CD14-positive monocyte (primary cell): ENCODE measurements around the gene URAD. TPM values are rescaled to one million over a fixed set of nuclear protein-coding genes. Genes with fewer than 3 reads are reported as not detected.
"Not testable (repeated sequence)": the region's sequence is repeated elsewhere in the genome, so short reads cannot be mapped to it uniquely, and the experiment has no call there.

Experiments used
- DNase-seq, 3 donors: peaks; one replicate each; pipeline ENCODE4 v3.0.0-alpha.2; 2011 to 2022
- H2AFZ ChIP-seq: 2 replicates; pipeline ENCODE4 v1.6.0; 2012; ENCODE audit warnings: mild to moderate bottlenecking, low read depth, low read length, inconsistent platforms; ENCODE audit not compliant: insufficient read depth, poor library complexity, severe bottlenecking
- H3K27ac ChIP-seq, 2 donors: 1 replicate in 1 of 2; 2 replicates in 1 of 2; pipeline ENCODE4 v1.5.1; 2012 to 2013; ENCODE audit warnings: low read length in 2 of 2, control low read depth in 1 of 2, inconsistent platforms in 1 of 2, low read depth in 1 of 2, mild to moderate bottlenecking in 1 of 2
- H3K27me3 ChIP-seq, 2 donors: one replicate each; pipeline versions ENCODE4 v1.6.0 to v1.6.1; 2011 to 2013; ENCODE audit warnings: low read length in 2 of 2; ENCODE audit not compliant: control insufficient read depth in 2 of 2, insufficient read depth in 2 of 2
- H3K36me3 ChIP-seq, 2 donors: replicated peaks in 1 of 2; 1 replicate in 1 of 2; 2 replicates in 1 of 2; pipeline versions ENCODE4 v1.5.1 to v1.6.1; 2012 to 2013; ENCODE audit warnings: low read length in 2 of 2, control low read depth in 1 of 2, inconsistent platforms in 1 of 2, mild to moderate bottlenecking in 1 of 2; ENCODE audit not compliant: insufficient read depth in 2 of 2, control insufficient read depth in 1 of 2
- H3K4me1 ChIP-seq, 2 donors: 1 replicate in 1 of 2; 2 replicates in 1 of 2; pipeline versions ENCODE4 v1.5.1 to v1.6.1; 2012 to 2013; ENCODE audit warnings: low read length in 2 of 2, control low read depth in 1 of 2, inconsistent platforms in 1 of 2, mild to moderate bottlenecking in 1 of 2, moderate library complexity in 1 of 2; ENCODE audit not compliant: insufficient read depth in 2 of 2, control insufficient read depth in 1 of 2
- H3K4me2 ChIP-seq: replicated peaks from 2 replicates; pipeline ENCODE3; 2012; ENCODE audit warnings: low read length, moderate library complexity, mild to moderate bottlenecking; ENCODE audit not compliant: poor library complexity, severe bottlenecking; ENCODE audit errors: extremely low read depth
- H3K4me3 ChIP-seq, 3 experiments: fragments of 200-600 bp in 1 of 3; sonication (generic) in 1 of 3; replicated peaks in 1 of 3; 1 replicate in 2 of 3; 2 replicates in 1 of 3; pipeline ENCODE4 v1.5.1; 2011 to 2013; ENCODE audit warnings: low read length in 3 of 3, mild to moderate bottlenecking in 3 of 3, control low read depth in 2 of 3, low read depth in 2 of 3, inconsistent platforms in 1 of 3, moderate library complexity in 1 of 3
- H3K79me2 ChIP-seq: 2 replicates; pipeline ENCODE4 v1.6.0; 2012; ENCODE audit warnings: mild to moderate bottlenecking, control low read depth, inconsistent platforms, low read length, moderate library complexity; ENCODE audit not compliant: insufficient read depth
- H3K9ac ChIP-seq: 2 replicates; pipeline ENCODE4 v1.6.0; 2017; ENCODE audit warnings: low read length, mild to moderate bottlenecking; ENCODE audit not compliant: insufficient read depth, poor library complexity, severe bottlenecking
- H3K9me3 ChIP-seq, 2 donors: replicated peaks in 1 of 2; 1 replicate in 1 of 2; 2 replicates in 1 of 2; pipeline versions ENCODE4 v1.5.1 to v1.6.1; 2012 to 2013; ENCODE audit warnings: low read length in 2 of 2, control low read depth in 1 of 2; ENCODE audit not compliant: control insufficient read depth in 1 of 2, insufficient read depth in 1 of 2
- H4K20me1 ChIP-seq: 2 replicates; pipeline ENCODE4 v1.6.0; 2012; ENCODE audit warnings: mild to moderate bottlenecking, low read length, control low read depth, moderate library complexity; ENCODE audit not compliant: insufficient read depth
- H3K27ac Mint-ChIP-seq, 7 donors: one replicate each; pipeline ENCODE4 v1.8.0; 2020; ENCODE audit warnings: mild to moderate bottlenecking in 7 of 7, mixed read lengths in 7 of 7, moderate library complexity in 6 of 7, inconsistent platforms in 2 of 7
- H3K27me3 Mint-ChIP-seq, 3 donors: one replicate each; pipeline ENCODE4 v1.8.0; 2021 to 2022; ENCODE audit warnings: low read depth in 3 of 3, mild to moderate bottlenecking in 3 of 3, mixed read lengths in 3 of 3, moderate library complexity in 3 of 3, inconsistent platforms in 1 of 3
- H3K36me3 Mint-ChIP-seq, 2 donors: one replicate each; pipeline ENCODE4 v1.8.0; 2020; ENCODE audit warnings: mixed read lengths in 2 of 2, inconsistent platforms in 1 of 2, mild to moderate bottlenecking in 1 of 2
- H3K4me1 Mint-ChIP-seq: one replicate; pipeline ENCODE4 v1.8.0; 2020; ENCODE audit warnings: mild to moderate bottlenecking, mixed read lengths
- H3K4me3 Mint-ChIP-seq, 2 donors: one replicate each; pipeline ENCODE4 v1.8.0; 2020; ENCODE audit warnings: mild to moderate bottlenecking in 2 of 2, mixed read lengths in 2 of 2, moderate library complexity in 1 of 2
- H3K9me3 Mint-ChIP-seq, 7 donors: one replicate each; pipeline ENCODE4 v1.8.0; 2020 to 2022; ENCODE audit warnings: mixed read lengths in 7 of 7, mild to moderate bottlenecking in 6 of 7, moderate library complexity in 6 of 7, inconsistent platforms in 2 of 7
- WGBS: methylation state at CpG from one replicate; pipeline ENCODE4 v1.1.5; 2013; ENCODE audit warnings: missing lambda C conversion rate; ENCODE audit not compliant: insufficient coverage; 5-methylcytosine and 5-hydroxymethylcytosine counted together
- intact Hi-C, 2 donors: fragments of 100-400 bp; cut with micrococcal nuclease; formaldehyde crosslinking; loops; one replicate each; pipeline versions ENCODE4 v1.15.0 to v1.15.1; 2023
- polyA plus RNA-seq, 3 donors: library from polyadenylated mRNA; depleted of rRNA in 1 of 3; unstranded in 2 of 3; stranded (reverse) in 1 of 3; fragments of 300-500 nt in 2 of 3; fragments of >200 nt in 1 of 3; fragmentation: Illumina TruSeq in 2 of 3; gene quantifications; 1 replicate in 2 of 3; 2 replicates in 1 of 3; pipeline ENCODE4 v1.2.3, GENCODE V29; 2012 to 2021
- TF ChIP-seq, protein P1 (sequence below): fragments of 200-600 bp; IDR thresholded peaks from one replicate; pipeline ENCODE4 v1.8.0; 2022; ENCODE audit warnings: antibody characterized with exemption, mild to moderate bottlenecking

The URAD gene
- polyA plus RNA-seq, 3 donors = 0.12 TPM; not detected in 2

DNA sequence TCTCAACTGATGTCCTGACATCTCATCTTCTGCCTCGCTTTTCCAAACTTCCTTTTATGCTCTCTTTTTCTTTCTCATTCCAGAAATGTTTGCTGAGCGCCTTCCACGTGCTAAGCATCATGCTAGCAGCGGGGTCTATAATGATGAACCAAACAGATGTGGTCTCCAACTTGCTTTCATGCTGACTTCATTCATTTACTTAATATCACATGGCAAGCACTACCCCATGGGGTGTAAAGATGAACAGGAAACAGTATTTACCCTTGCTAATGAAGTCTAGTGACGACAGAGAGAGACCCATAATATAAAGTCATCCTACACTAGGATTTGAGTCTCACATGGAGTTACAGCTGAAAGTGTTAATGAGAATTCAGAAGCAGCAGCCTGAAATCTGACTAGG lies 21.6 kb upstream of the URAD start:
- H3K27me3 Mint-ChIP-seq = peaks cover 0 to 1% (median 1%) of the 10 kb centered on the region in 3 donors
- H3K9me3 ChIP-seq = no peaks in the 10 kb centered on the region
- no peak overlapping the region for H3K4me3 ChIP-seq
- H3K4me2 ChIP-seq = no peak overlapping the region
- H3K36me3 Mint-ChIP-seq = peaks cover 16 to 35% of the 10 kb centered on the region in 2 donors
- H3K27ac ChIP-seq = no peak overlapping the region
- TF ChIP-seq, protein P1, sequence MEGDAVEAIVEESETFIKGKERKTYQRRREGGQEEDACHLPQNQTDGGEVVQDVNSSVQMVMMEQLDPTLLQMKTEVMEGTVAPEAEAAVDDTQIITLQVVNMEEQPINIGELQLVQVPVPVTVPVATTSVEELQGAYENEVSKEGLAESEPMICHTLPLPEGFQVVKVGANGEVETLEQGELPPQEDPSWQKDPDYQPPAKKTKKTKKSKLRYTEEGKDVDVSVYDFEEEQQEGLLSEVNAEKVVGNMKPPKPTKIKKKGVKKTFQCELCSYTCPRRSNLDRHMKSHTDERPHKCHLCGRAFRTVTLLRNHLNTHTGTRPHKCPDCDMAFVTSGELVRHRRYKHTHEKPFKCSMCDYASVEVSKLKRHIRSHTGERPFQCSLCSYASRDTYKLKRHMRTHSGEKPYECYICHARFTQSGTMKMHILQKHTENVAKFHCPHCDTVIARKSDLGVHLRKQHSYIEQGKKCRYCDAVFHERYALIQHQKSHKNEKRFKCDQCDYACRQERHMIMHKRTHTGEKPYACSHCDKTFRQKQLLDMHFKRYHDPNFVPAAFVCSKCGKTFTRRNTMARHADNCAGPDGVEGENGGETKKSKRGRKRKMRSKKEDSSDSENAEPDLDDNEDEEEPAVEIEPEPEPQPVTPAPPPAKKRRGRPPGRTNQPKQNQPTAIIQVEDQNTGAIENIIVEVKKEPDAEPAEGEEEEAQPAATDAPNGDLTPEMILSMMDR = no peak
- no peaks in the 10 kb centered on the region for H3K27me3 ChIP-seq
- no peak for DNase-seq
- H3K4me3 Mint-ChIP-seq = no peak overlapping the region
- intact Hi-C loops = no loop called here
- no peaks in the 10 kb centered on the region for H4K20me1 ChIP-seq
- no peak overlapping the region for H3K27ac Mint-ChIP-seq
- no peaks in the 10 kb centered on the region for H3K4me1 ChIP-seq
- H3K36me3 ChIP-seq = peaks cover 4 to 43% of the 10 kb centered on the region in 2 donors
- H3K4me1 Mint-ChIP-seq = peaks cover 10% of the 10 kb centered on the region
- no peaks in the 10 kb centered on the region for H3K79me2 ChIP-seq
- no peaks in the 10 kb centered on the region for H3K9me3 Mint-ChIP-seq
- no peak overlapping the region for H2AFZ ChIP-seq
- no peak overlapping the region for H3K9ac ChIP-seq
- 100% methylated on average over 1 of the region's 5 CpGs for WGBS

DNA sequence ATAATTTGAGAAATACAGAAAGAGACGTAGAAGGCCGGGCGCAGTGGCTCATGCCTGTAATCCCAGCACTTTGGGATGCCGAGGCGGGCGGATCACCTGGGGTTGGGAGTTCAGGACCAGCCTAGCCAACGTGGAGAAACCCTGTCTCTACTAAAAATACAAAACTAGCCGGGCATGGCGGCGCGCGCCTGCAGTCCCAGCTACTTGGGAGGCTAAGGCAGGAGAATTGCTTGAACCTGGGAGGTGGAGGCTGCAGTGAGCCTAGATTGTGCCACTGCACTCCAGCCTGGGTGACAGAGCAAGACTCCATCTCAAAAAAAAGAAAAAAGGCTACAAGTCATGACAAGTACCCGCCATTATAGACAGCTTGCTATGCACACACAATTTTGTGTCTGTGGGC lies 16.5 kb upstream of the URAD start:
- H3K36me3 Mint-ChIP-seq = peaks cover 14 to 22% of the 10 kb centered on the region in 2 donors
- H3K4me2 ChIP-seq, H3K9me3 ChIP-seq, H3K4me1 ChIP-seq, DNase-seq, H4K20me1 ChIP-seq, H2AFZ ChIP-seq, H3K27me3 ChIP-seq, intact Hi-C loops, H3K9ac ChIP-seq, H3K4me3 ChIP-seq, H3K27ac Mint-ChIP-seq, H3K9me3 Mint-ChIP-seq, H3K4me1 Mint-ChIP-seq, H3K79me2 ChIP-seq, H3K27ac ChIP-seq, H3K27me3 Mint-ChIP-seq, H3K4me3 Mint-ChIP-seq: not testable (repeated sequence)
- peaks cover 2 to 17% of the 10 kb centered on the region in 2 donors for H3K36me3 ChIP-seq
- no CpG with 5 or more reads among the region's 13 CpGs for WGBS
